ENCODE data around the gene SPRED1. TPM values are rescaled to one million over a fixed set of nuclear protein-coding genes. Genes with fewer than 3 reads are reported as not detected.

SPRED1 gene
- total RNA-seq, 1 donor from 2014 or later = 8.7 TPM

GRCh38 chr15:38283010-38283409 is 30.4 kb downstream of the SPRED1 start:
- Histone ChIP-seq H3K9me3 (replicated peaks) (no peaks in the 10 kb centered on the region), H3K36me3 (no peaks in the 10 kb centered on the region), H3K4me1 (peaks cover 10% of the 10 kb centered on the region), H3K27me3 (ENCODE audit: low read depth) (no peaks in the 10 kb centered on the region), H3K4me3 (no peak overlapping the region), H3K27ac (replicated peaks) (no peak overlapping the region)
- intact Hi-C loops (cut with micrococcal nuclease) = no loop called here
- no peak for DNase-seq
- TF ChIP-seq, protein P1, sequence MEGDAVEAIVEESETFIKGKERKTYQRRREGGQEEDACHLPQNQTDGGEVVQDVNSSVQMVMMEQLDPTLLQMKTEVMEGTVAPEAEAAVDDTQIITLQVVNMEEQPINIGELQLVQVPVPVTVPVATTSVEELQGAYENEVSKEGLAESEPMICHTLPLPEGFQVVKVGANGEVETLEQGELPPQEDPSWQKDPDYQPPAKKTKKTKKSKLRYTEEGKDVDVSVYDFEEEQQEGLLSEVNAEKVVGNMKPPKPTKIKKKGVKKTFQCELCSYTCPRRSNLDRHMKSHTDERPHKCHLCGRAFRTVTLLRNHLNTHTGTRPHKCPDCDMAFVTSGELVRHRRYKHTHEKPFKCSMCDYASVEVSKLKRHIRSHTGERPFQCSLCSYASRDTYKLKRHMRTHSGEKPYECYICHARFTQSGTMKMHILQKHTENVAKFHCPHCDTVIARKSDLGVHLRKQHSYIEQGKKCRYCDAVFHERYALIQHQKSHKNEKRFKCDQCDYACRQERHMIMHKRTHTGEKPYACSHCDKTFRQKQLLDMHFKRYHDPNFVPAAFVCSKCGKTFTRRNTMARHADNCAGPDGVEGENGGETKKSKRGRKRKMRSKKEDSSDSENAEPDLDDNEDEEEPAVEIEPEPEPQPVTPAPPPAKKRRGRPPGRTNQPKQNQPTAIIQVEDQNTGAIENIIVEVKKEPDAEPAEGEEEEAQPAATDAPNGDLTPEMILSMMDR (IDR thresholded peaks at IDR 0.05; ENCODE audit: borderline replicate concordance) = no peak

DNA sequence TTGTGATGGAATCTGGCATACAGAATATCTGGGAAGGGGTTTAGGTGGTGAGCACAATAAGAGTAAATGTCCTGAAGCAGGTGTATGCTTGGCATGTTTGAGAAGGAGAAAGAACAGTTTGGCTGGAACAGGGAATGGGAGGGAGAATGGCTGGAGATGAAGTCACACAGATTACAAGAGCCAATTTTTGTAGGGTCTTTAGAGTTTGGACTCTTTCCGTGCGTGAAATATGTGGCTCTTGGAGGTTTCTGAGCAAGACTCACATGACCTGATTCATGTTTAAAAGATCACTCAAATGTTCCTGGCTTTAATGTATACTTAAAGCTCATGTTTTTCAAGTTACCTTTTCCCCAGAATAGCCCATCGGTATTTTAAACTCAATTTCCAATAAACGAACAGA is 32.8 kb downstream of the SPRED1 start:
- H3K4me1 ChIP-seq = peaks cover 10% of the 10 kb centered on the region
- H3K9me3 ChIP-seq (replicated peaks) = peaks cover 7% of the 10 kb centered on the region
- TF ChIP-seq, protein P1 (IDR thresholded peaks at IDR 0.05; ENCODE audit: borderline replicate concordance) = no peak
- no peak overlapping the region for H3K4me3 ChIP-seq
- peaks cover 6% of the 10 kb centered on the region for H3K36me3 ChIP-seq
- intact Hi-C loops (cut with micrococcal nuclease) = no loop called here
- no peak for DNase-seq
- no peaks in the 10 kb centered on the region for H3K27me3 ChIP-seq (ENCODE audit: low read depth)
- no peak overlapping the region for H3K27ac ChIP-seq (replicated peaks)

GRCh38 chr15:38294126-38294525 is 41.5 kb downstream of the SPRED1 start:
- Histone ChIP-seq H3K27me3 (ENCODE audit: low read depth) (no peaks in the 10 kb centered on the region), H3K9me3 (replicated peaks) (peaks cover 7% of the 10 kb centered on the region), H3K27ac (replicated peaks) (no peak overlapping the region), H3K36me3 (peaks cover 6% of the 10 kb centered on the region), H3K4me3 (no peak overlapping the region), H3K4me1 (peaks cover 47% of the 10 kb centered on the region)
- TF ChIP-seq, protein P1 (IDR thresholded peaks at IDR 0.05; ENCODE audit: borderline replicate concordance) = no peak
- DNase-seq = no peak
- intact Hi-C loops (cut with micrococcal nuclease) = no loop called here

- Histone ChIP-seq H3K4me1 (peaks cover 53% of the 10 kb centered on the region), H3K9me3 (replicated peaks) (no peaks in the 10 kb centered on the region), H3K27me3 (ENCODE audit: low read depth) (no peaks in the 10 kb centered on the region), H3K4me3 (no peak overlapping the region), H3K27ac (replicated peaks) (no peak overlapping the region), H3K36me3 (no peaks in the 10 kb centered on the region)
- intact Hi-C loops (cut with micrococcal nuclease) = no loop called here
- TF ChIP-seq, protein P1 (IDR thresholded peaks at IDR 0.05; ENCODE audit: borderline replicate concordance) = no peak
- no peak for DNase-seq
Observed at GRCh38 chr15:38297623-38298388, 45.2 kb downstream of the SPRED1 start.

DNA sequence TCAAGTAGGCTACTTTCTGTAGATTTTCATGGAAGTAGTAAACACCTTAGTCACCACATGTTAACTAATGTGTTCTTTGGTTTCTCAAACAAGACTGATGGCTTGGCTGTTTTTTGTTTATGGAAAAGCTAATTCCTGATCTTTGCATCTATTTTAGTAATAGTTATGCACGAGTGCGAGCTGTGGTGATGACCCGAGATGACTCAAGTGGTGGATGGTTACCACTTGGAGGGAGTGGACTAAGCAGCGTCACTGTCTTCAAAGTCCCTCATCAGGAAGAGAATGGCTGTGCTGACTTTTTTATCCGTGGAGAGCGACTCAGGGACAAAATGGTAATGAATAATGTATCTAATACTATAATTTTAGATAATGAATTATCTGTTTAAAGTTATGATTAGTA is 46.6 kb downstream of the SPRED1 start:
- Histone ChIP-seq H3K36me3 (no peaks in the 10 kb centered on the region), H3K4me1 (peaks cover 44% of the 10 kb centered on the region), H3K9me3 (replicated peaks) (no peaks in the 10 kb centered on the region), H3K27ac (replicated peaks) (no peak overlapping the region), H3K4me3 (no peak overlapping the region), H3K27me3 (ENCODE audit: low read depth) (no peaks in the 10 kb centered on the region)
- TF ChIP-seq, protein P1 (IDR thresholded peaks at IDR 0.05; ENCODE audit: borderline replicate concordance) = no peak
- intact Hi-C loops (cut with micrococcal nuclease) = no loop called here
- no peak for DNase-seq
